ENCODE results near the gene DNMT3B. TPM values are rescaled to one million over a fixed set of nuclear protein-coding genes. Genes with fewer than 3 reads are reported as not detected.

DNMT3B gene
- total RNA-seq, 4 donors from 2014 or later = 0.20 to 0.39 (median 0.30) TPM

GRCh38 chr20:32767418-32768198 is 5.4 kb downstream of the DNMT3B start:
- no peak for ATAC-seq
- in situ Hi-C loops (cut with MboI; ENCODE audit: low sequenced_read_pairs in 4 of 4) (no loop called here), intact Hi-C loops (cut with DNase I; ENCODE audit: low total_unique reads) (no loop called here)
- H3K27ac ChIP-seq = no peak overlapping the region
- no peak for DNase-seq
- no peak for TF ChIP-seq POLR2A (IDR thresholded peaks at IDR 0.05)
- TF ChIP-seq, protein P1, sequence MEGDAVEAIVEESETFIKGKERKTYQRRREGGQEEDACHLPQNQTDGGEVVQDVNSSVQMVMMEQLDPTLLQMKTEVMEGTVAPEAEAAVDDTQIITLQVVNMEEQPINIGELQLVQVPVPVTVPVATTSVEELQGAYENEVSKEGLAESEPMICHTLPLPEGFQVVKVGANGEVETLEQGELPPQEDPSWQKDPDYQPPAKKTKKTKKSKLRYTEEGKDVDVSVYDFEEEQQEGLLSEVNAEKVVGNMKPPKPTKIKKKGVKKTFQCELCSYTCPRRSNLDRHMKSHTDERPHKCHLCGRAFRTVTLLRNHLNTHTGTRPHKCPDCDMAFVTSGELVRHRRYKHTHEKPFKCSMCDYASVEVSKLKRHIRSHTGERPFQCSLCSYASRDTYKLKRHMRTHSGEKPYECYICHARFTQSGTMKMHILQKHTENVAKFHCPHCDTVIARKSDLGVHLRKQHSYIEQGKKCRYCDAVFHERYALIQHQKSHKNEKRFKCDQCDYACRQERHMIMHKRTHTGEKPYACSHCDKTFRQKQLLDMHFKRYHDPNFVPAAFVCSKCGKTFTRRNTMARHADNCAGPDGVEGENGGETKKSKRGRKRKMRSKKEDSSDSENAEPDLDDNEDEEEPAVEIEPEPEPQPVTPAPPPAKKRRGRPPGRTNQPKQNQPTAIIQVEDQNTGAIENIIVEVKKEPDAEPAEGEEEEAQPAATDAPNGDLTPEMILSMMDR (IDR thresholded peaks at IDR 0.05 in 4 of 5, conservative IDR thresholded peaks at IDR 0.05 in 1 of 5) = no peak
- H3K4me1 ChIP-seq = peaks cover 9% of the 10 kb centered on the region in 2 donors
- H3K27me3 ChIP-seq = no peaks in the 10 kb centered on the region
- no peaks in the 10 kb centered on the region for H3K9me3 ChIP-seq
- no peaks in the 10 kb centered on the region for H3K36me3 ChIP-seq
- no peak overlapping the region for H3K4me3 ChIP-seq

GRCh38 chr20:32772046-32772445 is 9.9 kb downstream of the DNMT3B start:
- TF ChIP-seq, protein P1 (IDR thresholded peaks at IDR 0.05 in 4 of 5, conservative IDR thresholded peaks at IDR 0.05 in 1 of 5) = no peak
- no peak for TF ChIP-seq POLR2A (IDR thresholded peaks at IDR 0.05)
- H3K4me1 ChIP-seq = no peaks in the 10 kb centered on the region
- H3K27me3 ChIP-seq = no peaks in the 10 kb centered on the region
- no peaks in the 10 kb centered on the region for H3K9me3 ChIP-seq
- H3K27ac ChIP-seq = no peak overlapping the region
- no peaks in the 10 kb centered on the region for H3K36me3 ChIP-seq
- no peak for ATAC-seq
- intact Hi-C loops (cut with DNase I; ENCODE audit: low total_unique reads) = no loop called here
- in situ Hi-C loops (cut with MboI; ENCODE audit: low sequenced_read_pairs in 4 of 4) = no loop called here
- no peak for DNase-seq
- no peak overlapping the region for H3K4me3 ChIP-seq

DNA sequence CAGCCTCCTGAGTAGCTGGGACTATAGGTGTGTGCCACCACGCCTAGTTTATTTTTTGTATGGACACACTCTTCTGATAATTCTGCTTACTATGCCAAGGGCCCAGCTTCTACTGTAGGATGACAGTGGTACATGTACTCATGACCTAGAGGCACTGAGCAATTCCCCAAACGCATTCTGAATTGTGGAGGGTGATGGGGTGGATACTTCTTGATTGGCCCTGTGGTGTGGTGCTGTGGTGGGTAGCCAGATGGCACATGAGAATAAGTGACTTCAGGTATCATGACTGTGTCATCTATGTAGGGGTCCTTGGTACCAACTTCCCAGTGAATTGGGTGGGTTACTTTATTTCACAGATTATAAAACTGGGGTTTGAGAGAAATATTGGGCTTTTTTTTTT is 11.0 kb downstream of the DNMT3B start:
- TF ChIP-seq POLR2A (IDR thresholded peaks at IDR 0.05) = no peak
- TF ChIP-seq, protein P1 (IDR thresholded peaks at IDR 0.05 in 4 of 5, conservative IDR thresholded peaks at IDR 0.05 in 1 of 5) = no peak
- in situ Hi-C loops (cut with MboI; ENCODE audit: low sequenced_read_pairs in 4 of 4) (no loop called here), intact Hi-C loops (cut with DNase I; ENCODE audit: low total_unique reads) (no loop called here)
- Histone ChIP-seq H3K27me3 (no peaks in the 10 kb centered on the region), H3K4me3 (no peak overlapping the region), H3K4me1 (no peaks in the 10 kb centered on the region), H3K9me3 (no peaks in the 10 kb centered on the region), H3K27ac (no peak overlapping the region), H3K36me3 (no peaks in the 10 kb centered on the region)
- ATAC-seq (no peak), DNase-seq (no peak)

GRCh38 chr20:32773855-32774254 is 11.7 kb downstream of the DNMT3B start:
- TF ChIP-seq POLR2A (IDR thresholded peaks at IDR 0.05) = no peak
- TF ChIP-seq, protein P1 (IDR thresholded peaks at IDR 0.05 in 4 of 5, conservative IDR thresholded peaks at IDR 0.05 in 1 of 5) = no peak
- Histone ChIP-seq H3K4me3 (no peak overlapping the region), H3K9me3 (no peaks in the 10 kb centered on the region), H3K27me3 (no peaks in the 10 kb centered on the region), H3K4me1 (no peaks in the 10 kb centered on the region), H3K27ac (no peak overlapping the region), H3K36me3 (no peaks in the 10 kb centered on the region)
- DNase-seq (no peak), ATAC-seq (no peak)
- intact Hi-C loops (cut with DNase I; ENCODE audit: low total_unique reads) = no loop called here
- in situ Hi-C loops (cut with MboI; ENCODE audit: low sequenced_read_pairs in 4 of 4) = no loop called here

All from gastrocnemius medialis (tissue), 4 donors.